ENCODE measurements around the gene EFCAB14. TPM values are rescaled to one million over a fixed set of nuclear protein-coding genes. Genes with fewer than 3 reads are reported as not detected.

Gene EFCAB14
- total and polyA plus RNA-seq, 9 of the 15 experiments (the other 6 are each of a cell fraction or from before 2014, with no cell fraction given), result 7.3 to 49.0 (median 37.3) TPM

- TF ChIP-seq, protein P1, sequence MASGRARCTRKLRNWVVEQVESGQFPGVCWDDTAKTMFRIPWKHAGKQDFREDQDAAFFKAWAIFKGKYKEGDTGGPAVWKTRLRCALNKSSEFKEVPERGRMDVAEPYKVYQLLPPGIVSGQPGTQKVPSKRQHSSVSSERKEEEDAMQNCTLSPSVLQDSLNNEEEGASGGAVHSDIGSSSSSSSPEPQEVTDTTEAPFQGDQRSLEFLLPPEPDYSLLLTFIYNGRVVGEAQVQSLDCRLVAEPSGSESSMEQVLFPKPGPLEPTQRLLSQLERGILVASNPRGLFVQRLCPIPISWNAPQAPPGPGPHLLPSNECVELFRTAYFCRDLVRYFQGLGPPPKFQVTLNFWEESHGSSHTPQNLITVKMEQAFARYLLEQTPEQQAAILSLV (tag; IDR thresholded peaks at IDR 0.05), result no peak
- TF ChIP-seq JUN (IDR thresholded peaks at IDR 0.05; ENCODE audit: borderline replicate concordance, low read depth, low read length) (no peak), JUN (CRISPR knock-in tag; IDR thresholded peaks at IDR 0.05; ENCODE audit: borderline replicate concordance) (no peak), SNIP1 (IDR thresholded peaks at IDR 0.05; ENCODE audit: low read depth) (no peak), MIER1 (IDR thresholded peaks at IDR 0.05; ENCODE audit: low read depth) (0 out of 2 replicates have a peak, but pooled peaks have one; percentile 14), ATF3 (IDR thresholded peaks at IDR 0.05) (no peak), ATF3 (CRISPR knock-in tag; conservative IDR thresholded peaks at IDR 0.05) (no peak), ZNF507 (tag; conservative IDR thresholded peaks at IDR 0.05) (no peak), TAF9B (IDR thresholded peaks at IDR 0.05; ENCODE audit: partially characterized antibody) (no peak), TCF3 (CRISPR knock-in tag; IDR thresholded peaks at IDR 0.05) (no peak), PTRF (tag; IDR thresholded peaks at IDR 0.05) (no peak), TRIM25 (IDR thresholded peaks at IDR 0.05; ENCODE audit: borderline replicate concordance) (no peak), ZNF217 (CRISPR knock-in tag; IDR thresholded peaks at IDR 0.05) (no peak), MED1 (CRISPR knock-in tag; IDR thresholded peaks at IDR 0.05; ENCODE audit: borderline replicate concordance) (no peak), CHD1 (IDR thresholded peaks at IDR 0.05; ENCODE audit: low read length) (peak; percentile 81), SMARCB1 (IDR thresholded peaks at IDR 0.05; ENCODE audit: insufficient read length, low read depth) (peak; percentile 20), MXI1 (IDR thresholded peaks at IDR 0.05; ENCODE audit: low read depth, low read length) (no peak), ARID3A (IDR thresholded peaks at IDR 0.05; ENCODE audit: borderline replicate concordance, low read depth, low read length) (no peak), LARP7 (IDR thresholded peaks at IDR 0.05) (no peak), U2AF2 (optimal IDR thresholded peaks at IDR 0.05; ENCODE audit: low read depth, low read length) (no peak), CREB1 (IDR thresholded peaks at IDR 0.05) (no peak), CREB1 (CRISPR knock-in tag; IDR thresholded peaks at IDR 0.05) (no peak)
- TF ChIP-seq, protein P2, sequence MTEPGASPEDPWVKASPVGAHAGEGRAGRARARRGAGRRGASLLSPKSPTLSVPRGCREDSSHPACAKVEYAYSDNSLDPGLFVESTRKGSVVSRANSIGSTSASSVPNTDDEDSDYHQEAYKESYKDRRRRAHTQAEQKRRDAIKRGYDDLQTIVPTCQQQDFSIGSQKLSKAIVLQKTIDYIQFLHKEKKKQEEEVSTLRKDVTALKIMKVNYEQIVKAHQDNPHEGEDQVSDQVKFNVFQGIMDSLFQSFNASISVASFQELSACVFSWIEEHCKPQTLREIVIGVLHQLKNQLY (CRISPR knock-in tag; conservative IDR thresholded peaks at IDR 0.05), result no peak
- TF ChIP-seq, protein P3, sequence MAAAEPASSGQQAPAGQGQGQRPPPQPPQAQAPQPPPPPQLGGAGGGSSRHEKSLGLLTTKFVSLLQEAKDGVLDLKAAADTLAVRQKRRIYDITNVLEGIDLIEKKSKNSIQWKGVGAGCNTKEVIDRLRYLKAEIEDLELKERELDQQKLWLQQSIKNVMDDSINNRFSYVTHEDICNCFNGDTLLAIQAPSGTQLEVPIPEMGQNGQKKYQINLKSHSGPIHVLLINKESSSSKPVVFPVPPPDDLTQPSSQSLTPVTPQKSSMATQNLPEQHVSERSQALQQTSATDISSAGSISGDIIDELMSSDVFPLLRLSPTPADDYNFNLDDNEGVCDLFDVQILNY (CRISPR knock-in tag; IDR thresholded peaks at IDR 0.05), result no peak
Measured at GRCh38 chr1:46718340-46718726, 581 bp downstream of the EFCAB14 start (continued).

Data from K562 (cell line).